RPMI8226 (cell line): ENCODE measurements around the gene AP1S2.
"Not testable (repeated sequence)": the region's sequence is repeated elsewhere in the genome, so short reads cannot be mapped to it uniquely, and the experiment has no call there.

ENCODE experiments used
- DNase-seq: peaks from one replicate; pipeline ENCODE4 v3.0.0-alpha.2; 2015

AP1S2 gene

DNA sequence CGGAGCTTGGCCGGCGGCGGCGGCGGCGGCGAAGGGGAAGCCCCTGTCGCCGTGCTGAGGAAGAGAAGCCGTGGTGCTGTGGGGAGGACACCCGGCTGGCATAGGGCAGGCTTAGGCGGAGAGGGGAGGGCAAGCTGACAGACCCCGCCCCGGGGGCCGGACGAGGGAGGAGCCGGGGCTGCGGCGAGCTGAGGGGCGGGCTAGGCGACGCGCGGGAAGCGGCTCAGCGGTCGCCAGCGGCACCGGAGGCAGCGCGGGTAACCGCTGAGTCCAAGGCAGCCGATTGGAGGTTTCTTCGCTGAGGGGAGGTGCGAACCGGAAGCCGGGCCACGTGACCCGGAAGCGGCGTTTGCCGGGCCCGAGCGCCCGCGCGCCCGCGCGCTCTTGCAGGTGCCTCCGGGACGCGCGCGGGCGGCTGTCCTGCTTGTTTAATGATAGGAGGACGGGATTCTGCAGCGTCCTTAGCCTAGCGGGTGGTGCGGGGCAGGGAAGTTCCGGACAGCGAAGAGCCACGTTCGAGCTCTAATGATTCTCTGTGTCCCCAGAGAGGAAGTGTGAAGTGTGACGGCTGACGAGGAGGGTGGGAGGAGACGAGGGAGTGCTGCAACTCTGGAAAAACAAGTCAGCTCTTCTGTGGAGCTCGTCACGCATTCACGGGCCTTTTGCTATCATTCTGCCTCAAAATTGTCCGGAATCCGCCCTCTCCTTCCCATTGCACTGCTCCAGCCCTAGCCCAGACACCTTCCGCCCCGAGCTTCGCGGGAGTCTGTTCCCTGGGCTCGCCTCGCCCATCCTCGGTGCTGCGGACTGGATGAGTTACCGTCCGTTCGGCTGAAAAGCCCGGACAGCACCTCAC is at the start of gene AP1S2:
Gene AP1S2 (minus strand): TSS at position 102 of the 856 bp plus-strand sequence. CDS start 2,289 bp downstream, outside the sequence.
- DNase-seq = peak; percentile 94

DNA sequence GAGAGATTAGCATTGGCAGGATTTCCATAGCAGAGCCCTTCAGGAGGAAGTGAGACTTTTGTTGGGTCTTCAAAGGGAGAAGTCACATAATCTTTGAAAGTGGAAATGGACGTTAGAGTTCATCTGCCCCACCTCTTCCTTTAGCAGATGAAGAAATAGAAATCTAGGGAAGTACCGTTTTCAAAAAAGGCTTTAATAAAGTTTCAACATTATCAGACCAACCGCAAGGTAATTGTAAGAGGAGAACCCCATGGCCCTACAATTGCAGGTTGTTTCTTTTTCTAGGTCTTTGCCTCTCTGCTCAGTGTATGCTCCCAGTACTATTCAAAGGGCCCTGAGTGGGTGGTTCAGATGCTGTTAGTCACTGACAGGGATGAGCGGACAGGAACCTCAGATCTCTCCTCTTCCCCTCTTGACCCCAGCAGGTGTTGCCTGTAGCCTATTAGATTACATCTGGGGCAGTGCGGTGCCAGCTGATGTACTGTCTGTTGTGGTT is 48.6 kb upstream of the AP1S2 start:
- DNase-seq = peak; percentile 10

DNA sequence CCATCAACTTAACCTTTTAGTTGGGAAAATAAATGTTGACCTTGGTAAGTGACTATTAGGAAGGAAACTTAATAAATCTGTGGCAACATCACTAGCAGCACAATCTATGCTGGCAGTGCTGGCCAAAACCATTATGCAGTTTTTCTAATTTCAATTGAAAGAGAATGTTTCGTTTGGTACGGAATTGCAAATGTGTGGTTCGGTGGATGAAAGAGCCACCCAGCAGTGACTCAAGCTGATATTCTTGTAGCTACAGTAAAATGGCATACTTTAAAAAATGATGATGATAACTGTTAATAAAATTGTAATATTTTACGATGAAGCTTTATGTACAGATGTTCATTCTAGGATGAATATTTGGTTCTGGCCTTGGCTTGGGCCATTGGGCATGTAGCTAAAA is 40.7 kb upstream of the AP1S2 start:
- DNase-seq = no peak

DNA sequence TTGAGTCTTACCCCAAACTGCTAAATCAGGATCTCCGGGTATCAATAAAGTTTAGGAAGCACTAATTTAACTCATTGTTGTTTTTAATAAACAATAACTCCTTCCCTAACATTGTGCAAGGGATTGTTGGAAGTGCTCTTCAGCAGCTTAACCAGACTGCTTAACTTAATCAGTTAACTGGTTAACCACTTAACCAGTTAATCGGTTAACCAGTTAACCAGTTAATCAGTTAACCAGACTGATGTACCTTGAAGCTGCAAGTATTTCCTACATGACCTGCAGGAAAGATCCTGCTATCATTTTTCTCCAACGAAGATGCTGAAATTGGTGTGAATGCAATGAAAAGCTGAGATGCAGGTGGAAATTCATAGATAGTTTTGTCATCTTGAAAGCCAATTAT is 40.1 kb upstream of the AP1S2 start:
- no peak for DNase-seq

DNA sequence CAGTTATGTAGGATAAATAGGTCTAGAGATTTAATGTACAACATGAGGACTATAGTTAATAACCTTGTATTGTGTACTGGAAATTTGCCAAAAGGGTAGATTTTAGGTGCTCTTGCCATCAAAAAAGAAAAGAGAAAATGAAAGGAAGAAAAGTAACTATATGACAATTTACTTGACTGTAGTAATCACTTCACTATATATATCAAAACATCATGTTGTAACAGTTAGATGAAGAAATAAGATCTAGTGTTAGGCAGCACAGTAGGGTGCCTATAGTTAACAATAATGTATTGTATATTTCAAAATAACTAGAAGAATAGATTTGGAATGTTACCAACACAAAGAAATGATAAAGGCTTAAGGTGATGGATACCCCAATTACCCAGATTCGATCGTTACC is 35.9 kb upstream of the AP1S2 start:
- no peak for DNase-seq

DNA sequence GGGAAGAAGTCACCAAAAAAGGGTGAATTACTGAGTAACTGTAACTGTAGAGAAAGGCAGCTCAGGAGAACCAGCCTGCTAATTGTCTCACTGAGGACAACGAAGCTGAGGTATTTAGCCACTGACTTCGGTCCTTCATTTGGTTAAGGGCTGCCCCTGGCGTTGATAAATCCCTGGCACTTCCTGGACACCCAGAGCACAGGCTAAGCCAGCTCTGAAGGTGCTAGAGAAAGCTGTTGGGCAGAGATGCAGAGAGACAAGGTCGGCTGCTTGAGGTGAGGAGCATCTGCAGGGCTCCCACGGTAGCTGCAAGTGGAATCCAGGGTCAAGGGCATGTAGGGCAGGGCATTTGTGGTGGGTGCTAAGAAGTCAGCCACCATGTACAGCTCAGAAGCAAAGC is 33.4 kb upstream of the AP1S2 start:
- no peak for DNase-seq

DNA sequence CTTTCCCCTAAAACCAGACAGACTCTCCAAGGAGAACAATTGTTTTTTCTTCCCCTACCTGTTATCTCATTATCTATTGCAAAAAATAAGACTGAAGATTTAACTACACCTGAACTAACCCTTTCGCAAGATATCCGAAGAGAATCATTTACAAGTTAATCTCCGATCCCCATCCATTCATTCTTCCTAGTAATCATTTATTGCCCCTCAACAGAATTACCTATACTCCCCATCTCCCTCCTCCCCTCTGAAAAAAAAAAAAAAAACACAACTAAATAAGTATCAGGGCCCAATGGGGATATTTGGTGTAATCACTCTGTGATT is 28.9 kb upstream of the AP1S2 start:
- no peak for DNase-seq

DNA sequence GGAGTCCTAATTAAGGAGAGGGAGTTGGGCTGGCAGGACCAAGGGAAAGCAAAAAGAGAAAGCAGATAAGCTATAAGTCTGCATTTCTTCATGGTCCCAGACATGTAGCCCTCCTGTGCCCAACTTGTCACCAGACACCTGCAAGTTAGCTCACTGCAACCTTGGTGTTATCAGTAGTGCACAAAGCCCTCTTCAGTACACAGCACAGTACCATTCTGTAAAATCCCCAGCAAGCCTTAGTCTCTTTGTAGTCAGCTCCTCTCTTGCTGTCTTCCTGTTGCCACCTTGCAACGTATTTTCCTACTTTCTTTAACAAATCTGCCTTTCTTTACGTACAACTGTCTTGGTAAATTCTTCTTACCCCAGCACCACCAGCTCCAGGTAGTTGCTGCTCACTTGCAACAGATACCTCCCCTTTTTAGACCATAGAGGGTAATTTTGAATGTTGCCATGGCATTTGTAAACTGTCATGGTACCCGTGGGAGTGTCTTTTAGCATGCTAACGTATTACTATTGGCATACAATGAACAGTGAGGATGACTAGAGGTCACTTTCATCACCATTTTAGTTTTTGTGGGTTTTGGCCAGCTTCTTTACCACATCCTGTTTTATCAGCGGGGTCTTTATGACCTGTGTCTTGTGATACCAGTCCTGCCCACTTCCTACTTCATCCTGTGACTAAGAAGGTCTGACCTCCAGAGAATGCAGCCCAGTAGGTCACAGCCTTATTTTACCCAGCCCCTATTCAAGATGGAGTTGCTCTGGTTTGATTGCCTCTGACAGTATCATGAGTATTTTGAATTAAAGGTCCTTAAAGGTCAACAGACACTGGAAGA is 28.3 kb upstream of the AP1S2 start:
- DNase-seq = no peak

DNA sequence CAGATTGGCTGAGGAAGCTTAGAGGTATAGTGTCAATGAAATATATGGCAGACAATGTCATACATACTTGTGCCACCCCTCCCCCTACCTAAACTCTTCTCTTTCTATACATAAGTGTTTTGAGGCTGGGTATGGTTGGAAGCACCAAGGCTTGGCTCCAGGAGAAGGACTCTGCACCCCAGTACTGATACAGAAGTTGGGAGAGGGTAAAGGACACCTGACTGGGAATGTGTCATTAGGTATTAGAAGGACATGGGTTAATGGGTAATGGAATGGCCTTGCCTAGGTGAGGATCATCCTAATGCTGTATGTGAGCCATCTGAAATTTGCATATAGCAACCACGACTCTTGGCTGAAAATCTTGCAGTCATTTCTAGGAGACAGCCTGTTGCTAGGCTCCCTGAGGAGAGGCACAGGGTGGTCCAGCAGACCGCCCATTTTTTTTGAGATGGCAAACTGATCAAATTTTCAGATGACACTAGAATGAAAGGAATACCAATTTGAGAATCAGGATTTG is 26.8 kb upstream of the AP1S2 start:
- DNase-seq = no peak

DNA sequence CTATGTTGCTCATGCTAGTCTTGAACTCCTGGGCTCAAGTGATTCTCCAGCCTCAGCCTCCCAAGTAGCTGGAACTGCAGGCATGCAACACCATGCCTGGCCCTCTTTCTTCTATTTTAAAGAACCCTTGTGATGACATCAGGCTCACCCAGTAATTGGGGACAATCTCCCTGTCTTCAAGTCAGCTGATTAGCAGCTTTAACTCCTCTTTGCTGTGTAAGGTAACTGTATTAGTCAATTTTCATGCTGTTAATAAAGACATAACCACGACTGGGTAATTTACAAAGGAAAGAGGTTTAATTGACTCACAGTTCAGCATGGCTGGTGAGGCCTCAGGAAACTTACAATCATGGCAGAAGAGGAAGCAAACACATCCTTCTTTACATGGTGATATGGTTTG is 23.3 kb upstream of the AP1S2 start:
- not testable (repeated sequence) for DNase-seq

DNA sequence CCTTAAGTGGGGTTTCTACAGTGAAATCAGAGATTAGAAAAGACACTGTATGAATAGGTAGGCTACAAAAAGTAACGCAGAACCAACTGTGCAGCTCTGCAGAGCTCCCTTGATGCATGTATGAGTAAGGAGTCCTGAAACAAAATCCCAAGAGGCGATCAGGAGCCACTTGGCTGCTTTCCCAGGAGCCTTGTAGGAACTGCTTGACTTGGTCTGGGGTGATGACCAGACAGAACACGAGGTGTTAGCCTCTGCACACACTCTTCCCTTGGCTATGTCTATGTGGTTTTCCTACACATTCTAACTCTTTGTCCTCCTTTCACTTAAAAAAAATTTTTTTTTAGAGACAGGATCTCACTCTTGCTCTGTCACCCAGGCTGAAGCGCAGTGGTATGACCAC is 22.8 kb upstream of the AP1S2 start:
- no peak for DNase-seq

DNA sequence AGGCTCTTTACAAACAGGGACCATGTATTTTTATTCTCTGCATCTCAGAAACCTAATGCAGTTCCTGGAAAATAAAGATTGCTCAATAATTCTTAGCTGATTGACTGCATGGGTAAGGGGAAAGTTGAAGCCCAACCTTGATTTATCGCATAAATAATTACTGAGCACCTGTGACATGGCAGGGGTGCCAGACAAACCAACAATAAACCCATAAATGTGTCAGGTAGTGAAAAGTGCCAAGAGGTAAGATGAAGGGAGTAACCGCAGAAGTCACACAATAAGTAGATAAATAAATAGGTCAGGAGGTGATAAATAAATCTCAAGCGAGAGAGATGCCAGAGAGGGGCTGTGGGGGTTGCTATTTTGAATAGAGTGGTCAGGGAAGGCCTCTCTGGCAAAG is 20.1 kb upstream of the AP1S2 start:
- DNase-seq = no peak

DNA sequence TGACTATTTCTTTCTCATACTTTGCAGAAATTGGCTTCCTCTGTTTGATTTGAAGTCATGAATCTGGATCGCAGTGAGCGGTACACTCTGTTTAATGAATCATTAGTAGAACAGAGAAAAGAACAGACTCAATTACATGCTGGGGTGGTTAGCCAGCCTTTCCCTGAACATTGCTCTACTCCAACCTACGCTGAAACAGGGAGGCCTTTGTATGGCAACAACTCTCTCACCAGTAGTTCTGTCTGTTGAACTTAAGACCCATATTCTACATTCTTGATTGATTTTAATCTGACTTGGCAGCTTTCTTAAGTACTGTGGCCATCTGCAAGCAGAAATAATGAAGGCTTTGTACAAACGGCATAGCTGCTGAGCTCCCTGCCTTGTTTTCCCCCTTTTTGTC is 19.0 kb upstream of the AP1S2 start:
- no peak for DNase-seq

DNA sequence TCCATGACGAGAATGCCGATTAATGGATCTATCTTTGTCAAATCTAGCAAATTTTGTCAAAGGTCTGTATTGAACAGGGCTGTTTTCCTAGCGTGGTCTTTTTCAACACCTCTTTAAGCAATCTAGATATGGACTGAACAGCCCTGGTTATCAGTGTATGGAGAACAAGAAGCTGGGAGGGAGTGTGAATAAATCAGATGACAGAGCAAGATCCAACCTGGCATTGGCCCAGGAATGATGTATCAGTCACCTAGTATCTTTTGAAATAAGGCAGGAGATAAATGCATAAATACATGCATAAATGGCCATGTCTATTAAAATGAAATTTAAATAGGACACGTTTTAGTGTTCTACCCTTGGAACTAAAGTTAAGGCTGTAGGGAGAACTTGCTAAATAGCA is 15.7 kb upstream of the AP1S2 start:
- no peak for DNase-seq

DNA sequence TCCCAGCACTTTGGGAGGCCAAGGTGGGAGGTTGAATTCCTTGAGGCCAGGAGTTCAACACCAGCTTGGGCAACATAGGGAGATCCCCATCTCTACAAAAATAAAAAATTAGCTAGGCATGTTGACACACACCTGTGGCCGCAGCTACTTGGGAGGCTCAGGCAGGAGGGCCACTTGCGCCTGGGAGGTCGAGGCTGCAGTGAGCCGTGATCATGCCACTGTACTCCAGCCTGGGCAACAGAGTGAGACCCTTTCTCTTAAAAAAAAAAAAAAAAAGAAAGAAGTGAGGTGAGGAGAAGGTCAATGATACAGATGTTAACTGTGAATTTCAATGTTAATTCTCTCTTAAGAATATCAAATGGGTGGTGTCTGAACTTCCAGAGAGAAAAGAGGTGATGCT is 15.1 kb upstream of the AP1S2 start:
- DNase-seq = no peak

DNA sequence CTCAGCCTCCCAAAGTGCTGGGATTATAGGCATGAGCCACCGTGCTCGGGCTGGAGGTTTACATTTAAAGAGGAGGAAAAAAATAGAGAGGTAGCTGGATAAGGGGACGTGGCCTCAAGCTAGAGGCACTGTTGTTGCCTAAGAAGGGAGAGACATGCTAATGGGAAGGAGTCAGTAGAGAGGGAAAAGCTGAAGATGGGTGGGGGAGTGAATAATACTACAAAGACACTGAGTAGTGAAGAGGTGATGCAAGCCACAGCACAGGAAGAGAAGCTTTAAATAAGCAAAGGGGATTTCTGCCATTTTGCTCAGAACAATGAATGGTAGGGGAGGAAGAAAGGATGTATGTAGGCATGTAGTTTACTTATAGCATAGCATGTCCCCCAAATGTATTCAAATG is 11.5 kb upstream of the AP1S2 start:
- no peak for DNase-seq

DNA sequence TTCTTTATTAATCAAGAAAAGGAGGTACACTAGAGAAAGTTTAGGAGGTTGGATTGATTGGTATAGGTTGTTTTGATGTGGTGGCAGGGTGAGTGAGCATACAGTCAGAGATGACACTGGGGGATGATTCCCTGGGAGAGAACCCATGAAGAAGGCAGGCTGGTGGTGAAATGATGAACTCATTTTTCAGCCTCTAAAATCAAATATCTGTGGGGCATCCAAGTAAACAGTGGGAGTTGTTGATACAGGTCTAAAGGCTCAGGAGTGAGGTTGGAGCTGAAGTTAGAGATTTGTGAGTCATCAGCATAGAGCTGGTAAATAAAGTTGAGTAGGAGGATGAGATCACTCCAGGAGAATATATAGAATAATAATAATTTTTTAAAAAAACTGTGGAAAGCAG is 10.0 kb upstream of the AP1S2 start:
- DNase-seq = no peak

DNA sequence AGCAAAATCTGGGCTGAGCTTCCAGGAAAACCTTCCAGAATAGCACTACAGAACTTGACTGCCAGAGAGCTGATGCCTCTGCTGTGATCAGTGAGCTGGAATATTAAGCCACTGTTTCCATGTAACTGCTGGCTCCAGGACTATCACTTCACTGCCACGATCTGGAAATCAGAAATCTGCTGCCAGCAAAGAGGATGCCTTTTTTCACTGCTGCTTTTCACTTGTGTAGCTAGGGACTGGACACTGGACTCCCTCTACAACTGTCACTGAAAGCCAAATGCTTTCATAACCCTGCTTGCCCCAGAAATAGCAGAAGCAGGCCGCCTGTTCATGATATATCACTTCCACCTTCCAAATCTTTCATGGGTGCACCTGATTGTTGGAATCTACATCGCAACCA is 9.4 kb upstream of the AP1S2 start:
- no peak for DNase-seq

DNA sequence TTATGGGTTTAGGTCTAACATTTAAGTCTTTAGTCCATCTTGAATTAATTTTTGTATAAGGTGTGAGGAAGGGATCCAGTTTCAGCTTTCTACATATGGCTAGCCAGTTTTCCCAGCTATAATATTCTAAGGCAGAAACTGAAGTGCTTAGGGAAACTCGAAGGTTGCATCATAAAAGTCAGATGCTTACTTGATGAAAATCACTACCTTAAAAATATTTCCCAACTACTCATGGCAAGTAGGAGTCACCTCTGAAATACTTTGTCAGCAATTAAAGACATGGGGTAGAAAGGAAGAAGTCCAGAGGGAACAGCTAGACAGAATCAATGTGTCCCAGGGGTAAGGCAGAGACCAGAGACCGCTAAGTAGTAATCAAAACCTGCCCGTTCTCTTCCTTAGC is 6.3 kb upstream of the AP1S2 start:
- no peak for DNase-seq

DNA sequence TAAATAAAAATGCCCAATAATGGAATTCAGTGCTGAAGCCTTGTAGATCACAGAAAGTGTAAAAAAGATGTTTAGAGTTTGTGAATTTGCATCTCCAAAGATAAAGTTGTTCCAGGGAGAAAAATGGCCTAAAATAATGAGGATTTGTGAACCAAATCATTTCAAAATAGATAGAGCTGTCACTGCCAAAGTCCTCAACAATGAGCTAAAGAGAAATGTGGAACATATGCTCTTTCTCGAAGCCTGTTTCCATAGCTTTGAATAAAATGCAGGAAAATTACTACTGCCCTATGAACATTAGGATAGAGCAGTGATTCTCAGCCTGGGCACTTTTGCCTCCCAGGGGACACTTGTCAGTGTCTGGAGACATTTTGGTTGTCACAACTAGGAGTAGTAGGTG is 3.4 kb upstream of the AP1S2 start:
- DNase-seq = no peak

DNA sequence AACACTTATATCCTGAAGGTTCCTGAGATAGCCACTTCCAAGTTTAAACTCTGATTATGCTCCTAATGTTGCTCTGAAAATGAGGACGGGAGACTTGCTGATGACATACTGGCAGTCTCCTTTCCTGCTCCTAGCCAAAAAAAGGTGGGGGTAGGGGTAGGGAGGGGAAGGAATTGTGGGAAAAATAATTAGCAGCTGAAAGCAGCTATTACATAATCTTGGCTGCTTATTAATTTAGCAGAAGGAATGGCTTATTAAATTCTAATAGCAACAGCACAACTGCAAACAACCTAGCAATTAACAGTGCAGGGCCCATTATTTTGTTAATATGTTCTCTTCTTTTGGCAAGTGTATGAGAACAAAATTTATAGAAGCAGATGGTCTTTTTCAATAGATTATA is 2.0 kb upstream of the AP1S2 start:
- no peak for DNase-seq

DNA sequence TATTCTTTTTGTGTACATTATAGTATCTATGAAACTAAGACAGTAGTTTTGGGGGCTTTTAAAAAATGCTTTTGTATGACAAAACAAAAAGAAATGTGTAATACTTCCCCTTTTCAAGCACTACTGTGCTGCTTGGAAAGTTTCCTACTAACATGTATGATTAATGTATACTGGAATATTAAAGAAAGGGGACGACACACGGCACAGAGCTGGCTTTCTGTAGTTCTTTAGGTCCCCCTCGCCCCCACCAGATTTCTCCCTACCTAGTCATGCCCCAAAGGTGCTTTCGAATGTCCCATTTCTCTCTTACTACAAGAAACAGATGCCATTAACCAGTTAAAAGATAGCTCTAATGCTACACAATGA is 1.6 kb upstream of the AP1S2 start:
- peak; percentile 2 for DNase-seq

DNA sequence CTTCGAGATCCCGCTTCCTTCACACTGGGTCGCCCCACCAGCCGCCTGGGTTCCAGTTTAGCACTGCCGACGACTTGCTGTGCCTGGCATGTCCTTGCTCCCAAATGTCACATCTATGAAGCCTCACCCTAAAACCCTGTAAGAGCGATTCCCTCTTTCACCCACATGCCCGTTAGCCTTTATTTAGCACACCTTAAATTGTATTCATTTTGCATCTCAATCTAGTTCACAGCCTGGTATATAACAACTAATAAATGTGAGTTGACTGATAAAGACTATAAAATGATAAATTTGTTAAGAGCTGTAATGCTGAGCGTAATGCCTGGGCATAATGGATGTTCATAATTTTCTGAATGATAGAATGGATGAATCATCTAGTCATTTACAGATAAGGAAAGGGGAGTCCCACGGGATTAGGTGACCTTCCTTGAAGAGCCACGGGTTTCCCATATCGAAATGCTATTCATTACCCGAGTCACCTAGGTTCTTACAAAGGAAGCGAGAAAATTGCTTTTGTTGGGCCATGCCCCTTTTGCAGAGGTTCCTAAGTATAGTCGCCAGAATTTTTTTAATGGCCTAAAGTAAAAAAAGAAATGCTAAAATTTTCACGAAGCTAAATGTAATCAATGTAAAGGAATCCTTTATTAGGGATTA is 1.1 kb upstream of the AP1S2 start:
- peak; percentile 9 for DNase-seq
